ENCODE measurements around the gene HAPLN2. TPM values are rescaled to one million over a fixed set of nuclear protein-coding genes. Genes with fewer than 3 reads are reported as not detected.

Gene HAPLN2
- total and polyA plus RNA-seq, 2 experiments from 2014 or later, result not detected

DNA sequence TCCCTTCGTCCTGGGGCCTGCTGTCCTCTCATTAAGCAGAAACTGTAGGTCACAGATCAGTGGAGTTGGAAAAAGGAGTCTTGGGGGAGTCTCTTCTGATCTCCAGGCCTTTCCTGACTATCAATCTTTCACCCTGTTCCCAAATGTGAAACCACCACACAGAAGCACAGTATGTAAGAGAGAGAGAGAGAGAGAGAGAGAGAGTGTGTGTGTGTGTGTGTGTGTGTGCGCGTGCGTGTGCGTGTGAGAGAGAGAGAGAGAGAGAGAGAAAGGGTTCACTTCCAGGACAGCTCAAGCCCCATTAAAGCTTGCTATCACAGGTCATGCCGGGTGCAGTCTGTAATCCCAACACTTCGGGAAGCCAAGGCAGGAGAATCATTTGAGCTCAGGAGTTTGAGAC, 41.2 kb upstream of the HAPLN2 start:
- DNase-seq (ENCODE audit: low spot score), result no peak
- Histone ChIP-seq H3K9me2 (replicated peaks; ENCODE audit: insufficient read depth) (no peaks in the 10 kb centered on the region), H3K4me2 (no peak overlapping the region), H3K27ac (no peak overlapping the region), H3K9me3 (ENCODE audit: low read depth) (no peaks in the 10 kb centered on the region), H3K79me2 (no peaks in the 10 kb centered on the region), H3K4me1 (ENCODE audit: insufficient read depth) (no peaks in the 10 kb centered on the region), H3K4me3 (no peak overlapping the region), H3K27me3 (no peaks in the 10 kb centered on the region), H2AFZ (no peak overlapping the region), H3K36me3 (replicated peaks; ENCODE audit: insufficient read depth, low read depth) (no peaks in the 10 kb centered on the region), H4K20me1 (ENCODE audit: insufficient read depth, poor library complexity, severe bottlenecking) (no peaks in the 10 kb centered on the region)
- 70% methylated on average over 3 of the region's 7 CpGs for WGBS (ENCODE audit: low lambda C conversion rate, missing lambda C conversion rate)
- TF ChIP-seq EZH2 (IDR thresholded peaks at IDR 0.05; ENCODE audit: borderline replicate concordance) (no peak), EZH2phosphoT487 (IDR thresholded peaks at IDR 0.05; ENCODE audit: low read depth, severe bottlenecking, unreplicated experiment) (no peak)
- TF ChIP-seq, protein P1, sequence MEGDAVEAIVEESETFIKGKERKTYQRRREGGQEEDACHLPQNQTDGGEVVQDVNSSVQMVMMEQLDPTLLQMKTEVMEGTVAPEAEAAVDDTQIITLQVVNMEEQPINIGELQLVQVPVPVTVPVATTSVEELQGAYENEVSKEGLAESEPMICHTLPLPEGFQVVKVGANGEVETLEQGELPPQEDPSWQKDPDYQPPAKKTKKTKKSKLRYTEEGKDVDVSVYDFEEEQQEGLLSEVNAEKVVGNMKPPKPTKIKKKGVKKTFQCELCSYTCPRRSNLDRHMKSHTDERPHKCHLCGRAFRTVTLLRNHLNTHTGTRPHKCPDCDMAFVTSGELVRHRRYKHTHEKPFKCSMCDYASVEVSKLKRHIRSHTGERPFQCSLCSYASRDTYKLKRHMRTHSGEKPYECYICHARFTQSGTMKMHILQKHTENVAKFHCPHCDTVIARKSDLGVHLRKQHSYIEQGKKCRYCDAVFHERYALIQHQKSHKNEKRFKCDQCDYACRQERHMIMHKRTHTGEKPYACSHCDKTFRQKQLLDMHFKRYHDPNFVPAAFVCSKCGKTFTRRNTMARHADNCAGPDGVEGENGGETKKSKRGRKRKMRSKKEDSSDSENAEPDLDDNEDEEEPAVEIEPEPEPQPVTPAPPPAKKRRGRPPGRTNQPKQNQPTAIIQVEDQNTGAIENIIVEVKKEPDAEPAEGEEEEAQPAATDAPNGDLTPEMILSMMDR (IDR thresholded peaks at IDR 0.05; ENCODE audit: poor library complexity), result no peak

DNA sequence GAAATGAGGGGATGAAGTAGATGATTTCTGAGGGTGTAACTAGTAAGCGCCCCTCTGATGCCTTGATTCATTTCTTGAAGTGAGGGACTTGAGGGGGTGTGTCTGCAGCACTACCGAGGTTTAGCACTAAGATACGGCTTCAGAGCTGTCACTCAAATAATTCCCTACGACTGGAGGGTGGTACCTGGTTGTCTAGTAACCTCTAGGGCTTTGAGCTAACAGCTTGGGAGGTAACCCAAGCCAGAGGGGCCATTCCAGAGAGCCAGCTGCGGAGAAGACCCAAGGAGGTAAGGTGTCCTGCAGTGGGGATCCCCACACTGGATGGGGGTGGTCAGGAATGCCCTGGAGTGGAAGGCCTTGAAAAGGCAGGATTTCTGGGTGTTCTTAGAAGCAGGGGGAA, 39.7 kb upstream of the HAPLN2 start, which contains the start of gene TTC24:
TSS of gene TTC24 (plus strand) at position 252 of the 400 bp plus-strand sequence. CDS start 1,642 bp downstream, outside the sequence.
- Histone ChIP-seq H3K4me2 (no peak within 1 kb of the TSS), H3K4me3 (no peak within 1 kb of the TSS), H3K4me1 (ENCODE audit: insufficient read depth) (no peaks in the 10 kb centered on the region), H3K27me3 (no peaks in the 10 kb centered on the region), H2AFZ (no peak within 1 kb of the TSS), H3K79me2 (no peaks in the 10 kb centered on the region), H3K27ac (no peak within 1 kb of the TSS), H3K9me2 (replicated peaks; ENCODE audit: insufficient read depth) (no peaks in the 10 kb centered on the region), H3K36me3 (replicated peaks; ENCODE audit: insufficient read depth, low read depth) (no peaks in the 10 kb centered on the region), H4K20me1 (ENCODE audit: insufficient read depth, poor library complexity, severe bottlenecking) (no peaks in the 10 kb centered on the region), H3K9me3 (ENCODE audit: low read depth) (no peaks in the 10 kb centered on the region)
- DNase-seq (ENCODE audit: low spot score), result no peak
- 61% methylated on average over 5 of the region's 5 CpGs for WGBS (ENCODE audit: low lambda C conversion rate, missing lambda C conversion rate)
- TF ChIP-seq, protein P1 (IDR thresholded peaks at IDR 0.05; ENCODE audit: poor library complexity), result no peak
- no peak for TF ChIP-seq EZH2 (IDR thresholded peaks at IDR 0.05; ENCODE audit: borderline replicate concordance)
- no peak for TF ChIP-seq EZH2phosphoT487 (IDR thresholded peaks at IDR 0.05; ENCODE audit: low read depth, severe bottlenecking, unreplicated experiment)

DNA sequence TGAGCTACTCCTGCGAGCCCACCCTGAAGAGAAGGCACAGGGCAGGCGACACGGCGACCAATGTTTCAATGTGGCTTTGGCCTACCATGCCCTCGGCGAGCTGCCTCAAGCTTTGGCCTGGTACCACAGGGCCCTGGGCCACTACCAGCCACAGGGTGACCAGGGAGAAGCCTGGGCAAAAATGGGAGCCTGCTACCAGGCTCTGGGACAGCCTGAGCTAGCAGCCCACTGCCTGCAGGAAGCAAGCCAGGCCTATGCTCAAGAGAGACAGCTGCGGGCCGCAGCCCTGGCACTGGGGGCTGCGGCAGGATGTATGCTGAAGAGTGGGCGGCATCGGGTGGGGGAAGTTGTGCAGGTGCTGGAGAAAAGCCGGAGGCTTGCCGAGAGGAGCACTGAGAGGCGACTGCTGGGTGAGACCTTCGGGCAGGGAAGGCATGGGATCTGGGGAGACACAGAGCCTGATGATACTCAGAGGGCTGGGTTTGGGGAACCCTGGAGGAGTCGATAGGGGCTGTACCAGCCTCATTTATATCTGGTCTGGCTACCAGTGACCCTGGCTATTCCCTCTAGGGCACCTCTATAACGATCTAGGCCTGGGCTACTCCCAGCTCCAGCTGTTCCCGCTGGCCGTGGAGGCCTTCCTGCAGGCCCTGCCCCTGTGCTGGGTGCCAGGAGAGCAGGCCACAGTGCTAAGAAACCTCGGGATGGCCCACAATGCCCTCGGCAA, 37.4 kb upstream of the HAPLN2 start:
- Histone ChIP-seq H3K79me2 (no peaks in the 10 kb centered on the region), H3K36me3 (replicated peaks; ENCODE audit: insufficient read depth, low read depth) (no peaks in the 10 kb centered on the region), H3K4me1 (ENCODE audit: insufficient read depth) (no peaks in the 10 kb centered on the region), H3K4me3 (no peak overlapping the region), H4K20me1 (ENCODE audit: insufficient read depth, poor library complexity, severe bottlenecking) (no peaks in the 10 kb centered on the region), H3K9me3 (ENCODE audit: low read depth) (no peaks in the 10 kb centered on the region), H3K27ac (no peak overlapping the region), H3K27me3 (no peaks in the 10 kb centered on the region), H3K4me2 (no peak overlapping the region), H2AFZ (no peak overlapping the region), H3K9me2 (replicated peaks; ENCODE audit: insufficient read depth) (no peaks in the 10 kb centered on the region)
- TF ChIP-seq, protein P1 (IDR thresholded peaks at IDR 0.05; ENCODE audit: poor library complexity), result no peak
- TF ChIP-seq EZH2phosphoT487 (IDR thresholded peaks at IDR 0.05; ENCODE audit: low read depth, severe bottlenecking, unreplicated experiment) (no peak), EZH2 (IDR thresholded peaks at IDR 0.05; ENCODE audit: borderline replicate concordance) (no peak)
- WGBS (ENCODE audit: low lambda C conversion rate, missing lambda C conversion rate), result 89% methylated on average over 21 of the region's 21 CpGs
- no peak for DNase-seq (ENCODE audit: low spot score)

All from hepatocyte (in vitro differentiated cells).